Esophagus squamous epithelium (tissue), 4 donors: Measurements from ENCODE around the gene KCTD8.

Experiments used
- POLR2A ChIP-seq, 4 donors: fragments of 450-650 bp; IDR thresholded peaks; one replicate each; pipeline ENCODE4 v1.6.1; 2017; ENCODE audit warnings: antibody characterized with exemption in 4 of 4, mild to moderate bottlenecking in 4 of 4, moderate library complexity in 3 of 4
- TF ChIP-seq, protein P1 (sequence below), 6 experiments: fragments of 450-650 bp in 4 of 6; fragments of 200-600 bp in 2 of 6; sonication (generic) in 2 of 6; IDR thresholded peaks; one replicate each; pipeline ENCODE4 v1.5.1; 2016 to 2019; ENCODE audit warnings: antibody characterized with exemption in 6 of 6, mild to moderate bottlenecking in 4 of 6, moderate library complexity in 4 of 6

DNA sequence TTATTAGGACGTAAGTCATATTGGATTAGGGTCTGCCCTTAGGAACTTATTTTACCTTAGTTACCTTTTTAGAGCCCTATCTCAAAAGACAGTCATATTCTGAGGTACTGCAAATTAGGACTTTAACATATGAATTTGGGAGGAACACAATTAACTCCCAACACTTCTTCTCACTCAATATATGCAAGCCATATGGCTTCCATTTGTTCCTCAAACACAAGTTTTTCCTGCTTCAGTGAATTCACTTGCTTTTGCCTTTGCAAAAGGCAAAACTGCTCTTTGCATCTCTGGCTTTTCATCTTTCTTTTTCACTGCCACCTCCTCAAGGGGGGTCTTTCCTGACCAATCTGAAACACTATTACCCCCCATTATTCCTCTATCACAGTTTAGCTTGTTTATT lies 220.3 kb downstream of the KCTD8 start:
- TF ChIP-seq, protein P1, sequence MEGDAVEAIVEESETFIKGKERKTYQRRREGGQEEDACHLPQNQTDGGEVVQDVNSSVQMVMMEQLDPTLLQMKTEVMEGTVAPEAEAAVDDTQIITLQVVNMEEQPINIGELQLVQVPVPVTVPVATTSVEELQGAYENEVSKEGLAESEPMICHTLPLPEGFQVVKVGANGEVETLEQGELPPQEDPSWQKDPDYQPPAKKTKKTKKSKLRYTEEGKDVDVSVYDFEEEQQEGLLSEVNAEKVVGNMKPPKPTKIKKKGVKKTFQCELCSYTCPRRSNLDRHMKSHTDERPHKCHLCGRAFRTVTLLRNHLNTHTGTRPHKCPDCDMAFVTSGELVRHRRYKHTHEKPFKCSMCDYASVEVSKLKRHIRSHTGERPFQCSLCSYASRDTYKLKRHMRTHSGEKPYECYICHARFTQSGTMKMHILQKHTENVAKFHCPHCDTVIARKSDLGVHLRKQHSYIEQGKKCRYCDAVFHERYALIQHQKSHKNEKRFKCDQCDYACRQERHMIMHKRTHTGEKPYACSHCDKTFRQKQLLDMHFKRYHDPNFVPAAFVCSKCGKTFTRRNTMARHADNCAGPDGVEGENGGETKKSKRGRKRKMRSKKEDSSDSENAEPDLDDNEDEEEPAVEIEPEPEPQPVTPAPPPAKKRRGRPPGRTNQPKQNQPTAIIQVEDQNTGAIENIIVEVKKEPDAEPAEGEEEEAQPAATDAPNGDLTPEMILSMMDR (IDR thresholded peaks at IDR 0.05) = no peak
- no peak for TF ChIP-seq POLR2A (IDR thresholded peaks at IDR 0.05)
